Endothelial cell of umbilical vein (primary cell): ENCODE measurements around the gene SPO11.

Experiments used
- CTCF ChIP-seq, 2 donors: IDR thresholded peaks; 1 replicate in 1 of 2; 2 replicates in 1 of 2; pipeline ENCODE4 v1.5.1; 2011; ENCODE audit warnings: low read length in 2 of 2, mild to moderate bottlenecking in 2 of 2, moderate library complexity in 2 of 2, control low read depth in 1 of 2, inconsistent platforms in 1 of 2, low read depth in 1 of 2; ENCODE audit not compliant: insufficient read depth in 1 of 2; ENCODE audit errors: extremely low read depth in 1 of 2
- POLR2A ChIP-seq: IDR thresholded peaks from 2 replicates; pipeline ENCODE4 v1.6.1; 2012; ENCODE audit warnings: low read depth, mild to moderate bottlenecking, control low read depth, low read length

- TF ChIP-seq CTCF (IDR thresholded peaks at IDR 0.05; ENCODE audit: extremely low read depth in 1 of 2, insufficient read depth in 1 of 2, low read depth in 1 of 2, low read length in 2 of 2) (no peak), POLR2A (no peak)
Observed at GRCh38 chr20:57321142-57321541, 8.5 kb upstream of the SPO11 start.
